Loucy (cell line): Measurements from ENCODE around the gene SLC4A1.

Experiments
- H2AFZ ChIP-seq: fragments of 200-600 bp; sonication (generic); 2 replicates; pipeline ENCODE4 v1.6.0; 2016; ENCODE audit warnings: antibody characterized with exemption, mild to moderate bottlenecking, low read length, moderate library complexity
- H3F3A ChIP-seq: fragments of 200-600 bp; 2 replicates; pipeline ENCODE4 v1.6.0; 2016; ENCODE audit warnings: antibody characterized with exemption, low read depth, mild to moderate bottlenecking
- H3K27me3 ChIP-seq: fragments of 200-600 bp; sonication (generic); 2 replicates; pipeline ENCODE4 v1.6.1; 2014; ENCODE audit warnings: low read length, mild to moderate bottlenecking; ENCODE audit not compliant: insufficient read depth, poor library complexity, severe bottlenecking
- H3K36me3 ChIP-seq: fragments of 200-600 bp; sonication (generic); 2 replicates; pipeline ENCODE4 v1.6.1; 2016; ENCODE audit warnings: low read length; ENCODE audit not compliant: insufficient read depth
- H3K4me1 ChIP-seq: fragments of 200-600 bp; sonication (generic); 2 replicates; pipeline ENCODE4 v1.5.1; 2014; ENCODE audit warnings: low read length, mild to moderate bottlenecking; ENCODE audit not compliant: insufficient read depth, poor library complexity, severe bottlenecking
- H3K4me2 ChIP-seq: fragments of 200-600 bp; sonication (generic); 2 replicates; pipeline ENCODE4 v1.6.0; 2014; ENCODE audit warnings: antibody characterized with exemption, low read length, low read depth, mild to moderate bottlenecking; ENCODE audit not compliant: poor library complexity, severe bottlenecking
- H3K4me3 ChIP-seq: fragments of 200-600 bp; sonication (generic); 2 replicates; pipeline ENCODE4 v1.5.1; 2014; ENCODE audit warnings: low read length, mild to moderate bottlenecking, mixed read lengths; ENCODE audit not compliant: poor library complexity, severe bottlenecking
- H3K79me2 ChIP-seq: fragments of 200-600 bp; sonication (generic); 2 replicates; pipeline ENCODE4 v1.6.1; 2014; ENCODE audit warnings: low read length; ENCODE audit not compliant: insufficient read depth
- H3K9ac ChIP-seq: fragments of 200-600 bp; sonication (generic); 2 replicates; pipeline ENCODE4 v1.6.0; 2014; ENCODE audit warnings: mild to moderate bottlenecking, low read depth, low read length, moderate library complexity; ENCODE audit not compliant: poor library complexity, severe bottlenecking
- H3K9me2 ChIP-seq: fragments of 200-600 bp; sonication (generic); replicated peaks from 2 replicates; pipeline ENCODE4 v1.6.1; 2016; ENCODE audit warnings: low read depth, low read length, mixed read lengths
- H3K9me3 ChIP-seq: fragments of 200-600 bp; sonication (generic); 2 replicates; pipeline ENCODE4 v1.6.1; 2014; ENCODE audit warnings: mild to moderate bottlenecking, antibody characterized with exemption, low read length, low read depth; ENCODE audit not compliant: insufficient read depth
- H4K20me1 ChIP-seq: fragments of 200-600 bp; sonication (generic); 2 replicates; pipeline ENCODE4 v1.6.0; 2014; ENCODE audit warnings: antibody characterized with exemption, low read length, mild to moderate bottlenecking; ENCODE audit not compliant: insufficient read depth, poor library complexity, severe bottlenecking
- CTCF ChIP-seq: fragments of 200-600 bp; sonication (generic); conservative IDR thresholded peaks from 2 replicates; pipeline ENCODE4 v1.5.1; 2014; ENCODE audit warnings: mild to moderate bottlenecking, antibody characterized with exemption, low read length
- EZH2phosphoT487 ChIP-seq: fragments of 200-600 bp; IDR thresholded peaks from 2 replicates; pipeline ENCODE4 v1.6.1; 2018; ENCODE audit warnings: antibody characterized with exemption, mild to moderate bottlenecking, moderate library complexity, borderline replicate concordance

SLC4A1 gene

DNA sequence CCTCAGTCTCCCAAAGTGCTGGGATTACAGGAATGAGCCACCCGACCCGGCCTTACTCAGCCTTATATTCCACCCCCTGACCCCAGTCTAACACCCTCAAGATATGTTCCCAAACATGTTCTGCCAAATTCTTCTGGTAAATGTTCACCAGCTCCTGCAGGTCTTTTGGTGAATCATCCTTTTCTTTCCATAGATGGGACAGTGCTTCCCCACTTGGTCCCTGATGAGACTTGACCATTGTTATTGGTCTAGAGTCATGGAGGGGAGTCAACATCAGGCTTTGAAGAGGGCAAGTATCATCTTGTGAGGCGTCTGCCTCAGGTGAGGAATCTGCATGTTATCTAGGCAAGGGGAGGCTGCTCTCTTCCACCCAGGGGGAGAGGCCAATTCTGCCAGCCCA lies 30.0 kb upstream of the SLC4A1 start:
- Histone ChIP-seq H4K20me1 (no peaks in the 10 kb centered on the region), H3K4me3 (no peak overlapping the region), H3K9ac (no peak overlapping the region), H3K36me3 (no peaks in the 10 kb centered on the region), H3F3A (no peaks in the 10 kb centered on the region), H3K9me3 (no peaks in the 10 kb centered on the region), H2AFZ (no peak overlapping the region), H3K4me2 (no peak overlapping the region), H3K27me3 (no peaks in the 10 kb centered on the region), H3K9me2 (no peaks in the 10 kb centered on the region), H3K79me2 (no peaks in the 10 kb centered on the region), H3K4me1 (no peaks in the 10 kb centered on the region)
- TF ChIP-seq CTCF (no peak), EZH2phosphoT487 (no peak)

GRCh38 chr17:44293509-44294226 lies 25.7 kb upstream of the SLC4A1 start:
- no peak overlapping the region for H2AFZ ChIP-seq
- H3F3A ChIP-seq = no peaks in the 10 kb centered on the region
- H3K9ac ChIP-seq = no peak overlapping the region
- H3K9me2 ChIP-seq = no peaks in the 10 kb centered on the region
- H4K20me1 ChIP-seq = no peaks in the 10 kb centered on the region
- no peak overlapping the region for H3K4me3 ChIP-seq
- H3K79me2 ChIP-seq = no peaks in the 10 kb centered on the region
- no peaks in the 10 kb centered on the region for H3K27me3 ChIP-seq
- no peak overlapping the region for H3K4me2 ChIP-seq
- TF ChIP-seq EZH2phosphoT487 (no peak), CTCF (no peak)
- no peaks in the 10 kb centered on the region for H3K4me1 ChIP-seq
- H3K9me3 ChIP-seq = no peaks in the 10 kb centered on the region
- no peaks in the 10 kb centered on the region for H3K36me3 ChIP-seq

GRCh38 chr17:44287651-44288050 lies 19.7 kb upstream of the SLC4A1 start:
- Histone ChIP-seq H2AFZ (no peak overlapping the region), H3K4me3 (no peak overlapping the region), H3K36me3 (no peaks in the 10 kb centered on the region), H3K9ac (no peak overlapping the region), H3F3A (no peaks in the 10 kb centered on the region), H3K27me3 (no peaks in the 10 kb centered on the region), H4K20me1 (no peaks in the 10 kb centered on the region), H3K79me2 (no peaks in the 10 kb centered on the region), H3K4me2 (no peak overlapping the region), H3K9me2 (no peaks in the 10 kb centered on the region), H3K9me3 (no peaks in the 10 kb centered on the region), H3K4me1 (no peaks in the 10 kb centered on the region)
- TF ChIP-seq CTCF = no peak
- TF ChIP-seq EZH2phosphoT487 = no peak
